HepG2 (cell line): Measurements from ENCODE around the gene ZFP36L2. TPM values are rescaled to one million over a fixed set of nuclear protein-coding genes. Genes with fewer than 3 reads are reported as not detected.

Experiments used
- BHLHE40 ChIP-seq: IDR thresholded peaks from 2 replicates; pipeline ENCODE4 v1.6.1; 2011; ENCODE audit warnings: low read length, improper control_type of control experiment
- DNMT3B ChIP-seq: conservative IDR thresholded peaks from 2 replicates; pipeline ENCODE4 v1.6.1; 2016; ENCODE audit warnings: missing biosample characterization, control low read depth
- ELF1 ChIP-seq: sonication (generic); formaldehyde crosslinking; IDR thresholded peaks from 2 replicates; pipeline ENCODE4 v1.4.0; 2020; ENCODE audit warnings: missing genetic modification reagents
- FOXA3 ChIP-seq: IDR thresholded peaks from 2 replicates; pipeline ENCODE4 v1.6.1; 2016; ENCODE audit warnings: missing genetic modification reagents, missing compliant biosample characterization
- HCFC1 ChIP-seq: fragments of 150-350 bp; IDR thresholded peaks from 2 replicates; pipeline ENCODE4 v1.6.1; 2014; ENCODE audit warnings: low read depth, low read length
- HDAC6 ChIP-seq: fragments of 200-600 bp; sonication (generic); IDR thresholded peaks from 2 replicates; pipeline ENCODE4 v1.7.0; 2017; ENCODE audit warnings: mild to moderate bottlenecking, antibody characterized with exemption, low read length, low read depth
- NCOA5 ChIP-seq: sonication (generic); formaldehyde crosslinking; IDR thresholded peaks from 2 replicates; pipeline ENCODE4 v1.4.0; 2020; ENCODE audit warnings: missing genetic modification reagents
- NR1H2 ChIP-seq: sonication (generic); formaldehyde crosslinking; IDR thresholded peaks from 2 replicates; pipeline ENCODE4 v1.8.1; 2022; ENCODE audit warnings: low read depth, missing genetic modification reagents, borderline replicate concordance
- NR2F6 ChIP-seq, 2 experiments: IDR thresholded peaks; 2 replicates each; pipeline ENCODE4 v1.6.1; 2016; ENCODE audit warnings: antibody characterized with exemption in 1 of 2, mild to moderate bottlenecking in 1 of 2
- POLR2AphosphoS2 ChIP-seq: IDR thresholded peaks from 2 replicates; pipeline ENCODE4 v1.6.1; 2011; ENCODE audit warnings: low read depth, low read length, improper control_type of control experiment
- SCMH1 ChIP-seq: sonication (generic); formaldehyde crosslinking; IDR thresholded peaks from 2 replicates; pipeline ENCODE4 v1.9.0; 2021; ENCODE audit warnings: missing genetic modification reagents, mild to moderate bottlenecking, borderline replicate concordance
- SNAPC2 ChIP-seq: sonication (generic); formaldehyde crosslinking; IDR thresholded peaks from 2 replicates; pipeline ENCODE4 v1.8.1; 2022; ENCODE audit warnings: mild to moderate bottlenecking, missing genetic modification reagents
- SP5 ChIP-seq: IDR thresholded peaks from 2 replicates; pipeline ENCODE4 v1.6.1; 2016; ENCODE audit warnings: low read depth, borderline replicate concordance
- SYNCRIP ChIP-seq: fragments of 200-400 bp; formaldehyde crosslinking; IDR thresholded peaks from 2 replicates; pipeline ENCODE4 v1.6.1; 2018; ENCODE audit warnings: mild to moderate bottlenecking, low read depth, low read length; ENCODE audit not compliant: insufficient read depth
- TIGD3 ChIP-seq: sonication (generic); formaldehyde crosslinking; IDR thresholded peaks from 2 replicates; pipeline ENCODE4 v1.5.1; 2020; ENCODE audit warnings: mild to moderate bottlenecking, missing genetic modification reagents, borderline replicate concordance
- ZBTB42 ChIP-seq: sonication (generic); formaldehyde crosslinking; IDR thresholded peaks from 2 replicates; pipeline ENCODE4 v1.5.0; 2020; ENCODE audit warnings: mild to moderate bottlenecking, missing genetic modification reagents
- ZFP36 ChIP-seq: fragments of 150-350 bp; IDR thresholded peaks from 2 replicates; pipeline ENCODE4 v1.6.1; 2018; ENCODE audit warnings: borderline replicate concordance, low read length, low read depth; ENCODE audit not compliant: partially characterized antibody
- ZNF101 ChIP-seq: sonication (generic); formaldehyde crosslinking; IDR thresholded peaks from 2 replicates; pipeline ENCODE4 v1.4.0; 2020; ENCODE audit warnings: mild to moderate bottlenecking, low read depth, missing genetic modification reagents, borderline replicate concordance
- ZNF12 ChIP-seq: sonication (generic); formaldehyde crosslinking; IDR thresholded peaks from 2 replicates; pipeline ENCODE4 v1.5.0; 2020; ENCODE audit warnings: missing genetic modification reagents
- ZNF160 ChIP-seq: sonication (generic); formaldehyde crosslinking; IDR thresholded peaks from 2 replicates; pipeline ENCODE4 v1.8.0; 2022; ENCODE audit warnings: mild to moderate bottlenecking, inconsistent platforms, missing genetic modification reagents
- ZNF501 ChIP-seq: sonication (generic); formaldehyde crosslinking; IDR thresholded peaks from 2 replicates; pipeline ENCODE4 v1.5.1; 2020; ENCODE audit warnings: mild to moderate bottlenecking, moderate library complexity, missing genetic modification reagents
- ZNF557 ChIP-seq: sonication (generic); formaldehyde crosslinking; IDR thresholded peaks from 2 replicates; pipeline ENCODE4 v1.4.0; 2020; ENCODE audit warnings: missing genetic modification reagents
- ZNF644 ChIP-seq: IDR thresholded peaks from 2 replicates; pipeline ENCODE4 v1.6.1; 2016; ENCODE audit warnings: low read depth
- ZNF737 ChIP-seq: sonication (generic); formaldehyde crosslinking; IDR thresholded peaks from 2 replicates; pipeline ENCODE4 v1.5.0; 2020; ENCODE audit warnings: missing genetic modification reagents, mild to moderate bottlenecking, borderline replicate concordance
- ZSCAN12 ChIP-seq: sonication (generic); formaldehyde crosslinking; IDR thresholded peaks from 2 replicates; pipeline ENCODE4 v1.9.0; 2021; ENCODE audit warnings: mild to moderate bottlenecking, missing genetic modification reagents
- ZSCAN22 ChIP-seq: sonication (generic); formaldehyde crosslinking; IDR thresholded peaks from 2 replicates; pipeline ENCODE4 v1.4.0; 2020; ENCODE audit warnings: mild to moderate bottlenecking, missing genetic modification reagents
- ZSCAN25 ChIP-seq: sonication (generic); formaldehyde crosslinking; IDR thresholded peaks from 2 replicates; pipeline ENCODE4 v1.8.0; 2022; ENCODE audit warnings: mild to moderate bottlenecking, missing genetic modification reagents
- ZSCAN9 ChIP-seq: IDR thresholded peaks from 2 replicates; pipeline ENCODE4 v1.6.1; 2016; ENCODE audit warnings: borderline replicate concordance
- polyA plus RNA-seq, 8 experiments: library from polyadenylated mRNA; depleted of rRNA in 3 of 8; stranded (reverse) in 7 of 8; unstranded in 1 of 8; fragments of >200 nt; fragmentation: Illumina TruSeq in 4 of 8; extraction: Trizol in 4 of 8; gene quantifications; 2 replicates each; pipeline versions ENCODE4 v1.2.1 to v1.2.3, GENCODE V29; 2011 to 2016; ENCODE audit warnings: low read depth in 4 of 8, missing spikeins in 1 of 8, mixed read lengths in 1 of 8; ENCODE audit not compliant: insufficient read depth in 1 of 8
- total RNA-seq, 5 experiments: library from RNA; depleted of rRNA; stranded (reverse); fragments of >200 nt; fragmentation: Illumina TruSeq; extraction: Trizol; gene quantifications; 2 replicates each; pipeline ENCODE4 v1.2.3, GENCODE V29; 2016; ENCODE audit warnings: low read depth in 1 of 5
- TF ChIP-seq, protein P1 (sequence below): sonication (generic); formaldehyde crosslinking; IDR thresholded peaks from 2 replicates; pipeline ENCODE4 v1.8.0; 2022; ENCODE audit warnings: missing genetic modification reagents, mild to moderate bottlenecking, moderate library complexity, borderline replicate concordance

Gene ZFP36L2
- total and polyA plus RNA-seq, 2 of the 13 experiments (the other 11 are each of a cell fraction or from before 2014, with no cell fraction given) = 11.2 to 21.8 TPM

DNA sequence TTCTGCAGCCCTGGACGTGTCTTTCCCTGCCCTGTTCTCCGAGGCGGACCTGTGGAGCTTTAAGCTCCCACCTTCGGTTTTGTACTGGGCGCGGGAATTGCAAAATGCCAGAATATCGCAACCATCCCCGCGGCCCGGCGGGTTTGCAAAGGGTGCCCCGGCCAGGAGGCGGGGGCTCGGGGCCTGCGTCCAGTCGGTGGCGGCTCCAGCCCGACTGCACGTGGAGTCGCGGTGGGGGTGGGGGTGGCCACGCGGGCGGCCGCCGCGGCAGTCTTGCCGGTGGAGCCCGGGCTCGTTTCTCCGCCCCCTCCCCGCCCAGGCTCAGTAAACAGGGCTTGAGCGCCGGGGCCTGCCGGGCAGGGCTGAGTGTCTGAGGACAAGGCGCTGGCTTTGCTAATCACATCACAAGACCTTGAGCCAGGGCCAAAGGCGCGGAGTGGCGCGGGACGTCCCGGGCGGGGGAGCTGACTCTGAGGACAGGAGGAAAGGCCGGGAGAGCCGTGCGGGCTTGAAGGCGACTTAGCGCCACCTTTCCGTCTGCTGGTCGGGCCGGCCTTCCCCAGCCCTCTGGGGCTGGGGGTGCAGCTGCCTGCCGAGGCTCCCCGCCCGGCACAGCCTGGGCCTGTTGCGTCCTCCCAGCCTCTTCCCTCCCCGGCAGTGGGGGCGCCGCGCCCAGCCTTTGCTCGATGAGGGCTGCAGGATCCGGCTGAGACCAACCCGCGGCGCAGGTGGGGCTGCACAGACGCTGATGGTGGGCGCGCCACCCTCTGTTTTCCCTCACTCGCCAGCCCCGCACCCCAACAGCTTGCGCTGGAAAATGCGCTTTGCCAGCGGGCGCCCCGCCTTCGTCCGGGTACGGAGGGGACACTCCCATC, 786 bp upstream of the ZFP36L2 start (continued):
- TF ChIP-seq, protein P1, sequence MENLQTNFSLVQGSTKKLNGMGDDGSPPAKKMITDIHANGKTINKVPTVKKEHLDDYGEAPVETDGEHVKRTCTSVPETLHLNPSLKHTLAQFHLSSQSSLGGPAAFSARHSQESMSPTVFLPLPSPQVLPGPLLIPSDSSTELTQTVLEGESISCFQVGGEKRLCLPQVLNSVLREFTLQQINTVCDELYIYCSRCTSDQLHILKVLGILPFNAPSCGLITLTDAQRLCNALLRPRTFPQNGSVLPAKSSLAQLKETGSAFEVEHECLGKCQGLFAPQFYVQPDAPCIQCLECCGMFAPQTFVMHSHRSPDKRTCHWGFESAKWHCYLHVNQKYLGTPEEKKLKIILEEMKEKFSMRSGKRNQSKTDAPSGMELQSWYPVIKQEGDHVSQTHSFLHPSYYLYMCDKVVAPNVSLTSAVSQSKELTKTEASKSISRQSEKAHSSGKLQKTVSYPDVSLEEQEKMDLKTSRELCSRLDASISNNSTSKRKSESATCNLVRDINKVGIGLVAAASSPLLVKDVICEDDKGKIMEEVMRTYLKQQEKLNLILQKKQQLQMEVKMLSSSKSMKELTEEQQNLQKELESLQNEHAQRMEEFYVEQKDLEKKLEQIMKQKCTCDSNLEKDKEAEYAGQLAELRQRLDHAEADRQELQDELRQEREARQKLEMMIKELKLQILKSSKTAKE (CRISPR knock-in tag) = peak; percentile 90
- TF ChIP-seq ZNF501 (CRISPR knock-in tag) (peak; percentile 89; the same call in 1 of the 2 replicates), HCFC1 (no peak), POLR2AphosphoS2 (no peak), ZSCAN9 (CRISPR knock-in tag) (no peak; the same call in none of the 2 replicates), SNAPC2 (CRISPR knock-in tag) (peak; percentile 76; the same call in 1 of the 2 replicates), NCOA5 (peak; percentile 77), ZSCAN22 (CRISPR knock-in tag) (peak; percentile 63), HDAC6 (no peak), ELF1 (CRISPR knock-in tag) (no peak; the same call in 1 of the 2 replicates), SCMH1 (CRISPR knock-in tag) (no peak), ZNF160 (CRISPR knock-in tag) (peak; percentile 63; the same call in 1 of the 2 replicates), NR1H2 (CRISPR knock-in tag) (no peak; the same call in 1 of the 2 replicates), ZSCAN12 (CRISPR knock-in tag) (peak; percentile 79; the same call in 1 of the 2 replicates), ZNF644 (CRISPR knock-in tag) (0 out of 2 replicates have a peak, but pooled peaks have one; percentile 17), ZFP36 (no peak), SP5 (CRISPR knock-in tag) (peak; percentile 99), BHLHE40 (no peak; the same call in none of the 2 replicates), ZSCAN25 (CRISPR knock-in tag) (peak; percentile 97), ZBTB42 (CRISPR knock-in tag) (no peak; the same call in none of the 2 replicates), SYNCRIP (no peak), TIGD3 (CRISPR knock-in tag) (no peak), DNMT3B (CRISPR knock-in tag) (no peak), NR2F6 (IDR thresholded peaks at IDR 0.05) (no peak), NR2F6 (CRISPR knock-in tag; IDR thresholded peaks at IDR 0.05) (peak; percentile 63), FOXA3 (CRISPR knock-in tag) (peak; percentile 97), ZNF101 (CRISPR knock-in tag) (peak; percentile 89; the same call in 1 of the 2 replicates), ZNF737 (CRISPR knock-in tag) (no peak), ZNF12 (CRISPR knock-in tag) (peak; percentile 11; the same call in 1 of the 2 replicates), ZNF557 (CRISPR knock-in tag) (peak; percentile 66; the same call in 1 of the 2 replicates)
